Prostate gland (tissue), 2 donors: ENCODE measurements around the gene MELTF. TPM values are rescaled to one million over a fixed set of nuclear protein-coding genes. Genes with fewer than 3 reads are reported as not detected.

Experiments used
- DNase-seq: peaks from one replicate; pipeline ENCODE4 v3.0.0-alpha.2; 2019; ENCODE audit warnings: low spot score
- H3K27ac ChIP-seq, 2 donors: fragments of 200-600 bp; sonication (generic); 2 replicates each; pipeline ENCODE4 v1.5.1; 2017 to 2019
- H3K27me3 ChIP-seq: fragments of 200-600 bp; sonication (generic); replicated peaks from 2 replicates; pipeline ENCODE4 v1.5.1; 2019; ENCODE audit not compliant: insufficient read depth
- H3K36me3 ChIP-seq, 2 donors: fragments of 200-600 bp; sonication (generic); 1 replicate in 1 of 2; 2 replicates in 1 of 2; pipeline versions ENCODE4 v1.5.1 to v1.8.1; 2017 to 2019
- H3K4me1 ChIP-seq: fragments of 200-600 bp; sonication (generic); replicated peaks from 2 replicates; pipeline ENCODE4 v1.5.1; 2019
- H3K4me3 ChIP-seq, 2 donors: fragments of 200-600 bp; sonication (generic); 2 replicates each; pipeline ENCODE4 v1.5.1; 2017 to 2019
- H3K9me3 ChIP-seq: fragments of 200-600 bp; sonication (generic); 2 replicates; pipeline ENCODE4 v1.5.1; 2017
- POLR2A ChIP-seq: fragments of 450-650 bp; IDR thresholded peaks from one replicate; pipeline ENCODE4 v1.6.1; 2016; ENCODE audit warnings: antibody characterized with exemption, mild to moderate bottlenecking
- POLR2AphosphoS5 ChIP-seq: sonication (generic); formaldehyde crosslinking; IDR thresholded peaks from one replicate; pipeline ENCODE4 v1.6.1; 2017; ENCODE audit warnings: antibody characterized with exemption
- WGBS: methylation state at CpG from one replicate; pipeline ENCODE4 v1.1.5; 2018; 5-methylcytosine and 5-hydroxymethylcytosine counted together
- intact Hi-C: fragments of 100-400 bp; cut with DNase I; formaldehyde crosslinking; loops from one replicate; pipeline ENCODE4 v1.14.2; 2022
- total RNA-seq, 2 donors: library from RNA; depleted of rRNA; stranded (reverse); fragments of >200 nt; gene quantifications; one replicate each; pipeline ENCODE4 v1.1.0, GENCODE V29; 2016
- TF ChIP-seq, protein P1 (sequence below), 4 experiments: fragments of 200-600 bp in 2 of 4; fragments of 450-650 bp in 2 of 4; sonication (generic) in 2 of 4; IDR thresholded peaks; 1 replicate in 3 of 4; 2 replicates in 1 of 4; pipeline ENCODE4 v1.5.1; 2016 to 2019; ENCODE audit warnings: antibody characterized with exemption in 4 of 4, mild to moderate bottlenecking in 2 of 4, moderate library complexity in 2 of 4

The MELTF gene
- total RNA-seq, 2 donors from 2014 or later = 6.9 to 9.0 TPM

DNA sequence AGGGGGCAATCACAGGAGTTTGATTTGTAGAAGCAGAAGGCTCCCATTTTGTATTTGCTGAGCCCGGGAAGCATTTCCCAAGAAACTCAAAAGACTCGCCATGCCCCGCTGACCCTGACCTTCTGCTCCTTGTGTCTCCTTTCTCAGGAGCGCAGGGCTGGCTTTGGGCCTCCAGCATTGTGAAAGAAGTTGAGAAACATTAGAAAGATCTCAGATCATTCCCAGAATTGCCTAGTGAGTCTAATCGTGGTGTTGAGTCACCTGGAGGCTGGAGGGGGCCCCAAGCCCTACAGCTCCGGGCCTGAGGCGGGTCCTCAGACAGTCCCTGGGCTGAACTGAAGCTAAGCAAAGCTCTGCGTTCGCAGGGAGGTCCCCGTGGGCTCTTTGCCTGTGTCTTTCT is 50.1 kb downstream of the MELTF start:
- no peaks in the 10 kb centered on the region for H3K4me1 ChIP-seq
- intact Hi-C loops = no loop called here
- no peak for DNase-seq
- H3K27ac ChIP-seq = no peak overlapping the region
- H3K27me3 ChIP-seq = no peaks in the 10 kb centered on the region
- no peaks in the 10 kb centered on the region for H3K36me3 ChIP-seq
- H3K4me3 ChIP-seq = no peak overlapping the region
- WGBS = 83% methylated on average over 10 of the region's 10 CpGs
- TF ChIP-seq, protein P1, sequence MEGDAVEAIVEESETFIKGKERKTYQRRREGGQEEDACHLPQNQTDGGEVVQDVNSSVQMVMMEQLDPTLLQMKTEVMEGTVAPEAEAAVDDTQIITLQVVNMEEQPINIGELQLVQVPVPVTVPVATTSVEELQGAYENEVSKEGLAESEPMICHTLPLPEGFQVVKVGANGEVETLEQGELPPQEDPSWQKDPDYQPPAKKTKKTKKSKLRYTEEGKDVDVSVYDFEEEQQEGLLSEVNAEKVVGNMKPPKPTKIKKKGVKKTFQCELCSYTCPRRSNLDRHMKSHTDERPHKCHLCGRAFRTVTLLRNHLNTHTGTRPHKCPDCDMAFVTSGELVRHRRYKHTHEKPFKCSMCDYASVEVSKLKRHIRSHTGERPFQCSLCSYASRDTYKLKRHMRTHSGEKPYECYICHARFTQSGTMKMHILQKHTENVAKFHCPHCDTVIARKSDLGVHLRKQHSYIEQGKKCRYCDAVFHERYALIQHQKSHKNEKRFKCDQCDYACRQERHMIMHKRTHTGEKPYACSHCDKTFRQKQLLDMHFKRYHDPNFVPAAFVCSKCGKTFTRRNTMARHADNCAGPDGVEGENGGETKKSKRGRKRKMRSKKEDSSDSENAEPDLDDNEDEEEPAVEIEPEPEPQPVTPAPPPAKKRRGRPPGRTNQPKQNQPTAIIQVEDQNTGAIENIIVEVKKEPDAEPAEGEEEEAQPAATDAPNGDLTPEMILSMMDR (IDR thresholded peaks at IDR 0.05) = no peak
- TF ChIP-seq POLR2AphosphoS5 (no peak), POLR2A (no peak)
- H3K9me3 ChIP-seq = no peaks in the 10 kb centered on the region

- no peak for DNase-seq
- TF ChIP-seq, protein P1 (IDR thresholded peaks at IDR 0.05) = no peak
- TF ChIP-seq POLR2A = no peak
- no peak for TF ChIP-seq POLR2AphosphoS5
- Histone ChIP-seq H3K4me3 (no peak overlapping the region), H3K9me3 (no peaks in the 10 kb centered on the region), H3K27ac (no peak overlapping the region), H3K36me3 (no peaks in the 10 kb centered on the region), H3K4me1 (no peaks in the 10 kb centered on the region), H3K27me3 (no peaks in the 10 kb centered on the region)
- intact Hi-C loops = no loop called here
- 93% methylated on average over 11 of the region's 11 CpGs for WGBS
Measured at GRCh38 chr3:196976941-196977340, 52.7 kb downstream of the MELTF start.

GRCh38 chr3:196975349-196975748 is 54.3 kb downstream of the MELTF start:
- Histone ChIP-seq H3K27me3 (no peaks in the 10 kb centered on the region), H3K4me1 (no peaks in the 10 kb centered on the region), H3K36me3 (no peaks in the 10 kb centered on the region), H3K9me3 (no peaks in the 10 kb centered on the region), H3K27ac (no peak overlapping the region), H3K4me3 (no peak overlapping the region)
- TF ChIP-seq, protein P1 (IDR thresholded peaks at IDR 0.05) = no peak
- TF ChIP-seq POLR2AphosphoS5 (no peak), POLR2A (no peak)
- no peak for DNase-seq
- 49% methylated on average over 4 of the region's 4 CpGs for WGBS
- intact Hi-C loops = no loop called here

GRCh38 chr3:196974661-196975060 is 55.0 kb downstream of the MELTF start:
- Histone ChIP-seq H3K27me3 (no peaks in the 10 kb centered on the region), H3K4me3 (no peak overlapping the region), H3K4me1 (no peaks in the 10 kb centered on the region), H3K36me3 (no peaks in the 10 kb centered on the region), H3K27ac (no peak overlapping the region), H3K9me3 (no peaks in the 10 kb centered on the region)
- 85% methylated on average over 5 of the region's 5 CpGs for WGBS
- DNase-seq = no peak
- intact Hi-C loops = no loop called here
- TF ChIP-seq POLR2A (no peak), POLR2AphosphoS5 (no peak)
- TF ChIP-seq, protein P1 (IDR thresholded peaks at IDR 0.05) = no peak

- no peak overlapping the region for H3K4me3 ChIP-seq
- 77% methylated on average over 6 of the region's 7 CpGs for WGBS
- no peaks in the 10 kb centered on the region for H3K27me3 ChIP-seq
- no peak for DNase-seq
- H3K27ac ChIP-seq = no peak overlapping the region
- intact Hi-C loops = no loop called here
- H3K4me1 ChIP-seq = no peaks in the 10 kb centered on the region
- no peaks in the 10 kb centered on the region for H3K9me3 ChIP-seq
- TF ChIP-seq POLR2AphosphoS5 = no peak
- TF ChIP-seq, protein P1 (IDR thresholded peaks at IDR 0.05) = no peak
- no peak for TF ChIP-seq POLR2A
- H3K36me3 ChIP-seq = no peaks in the 10 kb centered on the region
Measured at GRCh38 chr3:196971094-196971698, 58.4 kb downstream of the MELTF start.
